HG02759 (cell line): ENCODE measurements around the gene FLNB.

Source experiments
- ATAC-seq: cut with Tn5 transposase; IDR thresholded peaks from one replicate; pipeline ENCODE4 v1.9.1; 2021; ENCODE audit warnings: mild to moderate bottlenecking, moderate library complexity; ENCODE audit not compliant: unreplicated experiment

Gene FLNB

GRCh38 chr3:58129041-58129770, 121.0 kb downstream of the FLNB start:
- no peak for ATAC-seq

GRCh38 chr3:58130591-58130990, 122.4 kb downstream of the FLNB start:
- ATAC-seq, result no peak

GRCh38 chr3:58131101-58131825, 123.0 kb downstream of the FLNB start:
- no peak for ATAC-seq

- ATAC-seq, result no peak
These were observed 124.6 kb downstream of the FLNB start for GRCh38 chr3:58132850-58133249.

GRCh38 chr3:58134468-58134867, 126.2 kb downstream of the FLNB start:
- no peak for ATAC-seq

GRCh38 chr3:58135712-58136543, 127.7 kb downstream of the FLNB start:
- ATAC-seq, result no peak

GRCh38 chr3:58137306-58137705, 129.1 kb downstream of the FLNB start:
- ATAC-seq, result no peak

GRCh38 chr3:58141766-58142345, 133.6 kb downstream of the FLNB start:
- no peak for ATAC-seq

- no peak for ATAC-seq
These were observed 135.3 kb downstream of the FLNB start for GRCh38 chr3:58143417-58144055.

GRCh38 chr3:58144478-58145325, 136.5 kb downstream of the FLNB start:
- ATAC-seq, result no peak

- no peak for ATAC-seq
These were observed 139.8 kb downstream of the FLNB start for GRCh38 chr3:58148049-58148448.

- no peak for ATAC-seq
These were observed 142.0 kb downstream of the FLNB start for GRCh38 chr3:58150130-58150809.

- no peak for ATAC-seq
These were observed 142.6 kb downstream of the FLNB start for GRCh38 chr3:58150810-58151199.

- no peak for ATAC-seq
These were observed 143.4 kb downstream of the FLNB start for GRCh38 chr3:58151637-58152036.

GRCh38 chr3:58152225-58153015, 144.2 kb downstream of the FLNB start:
- ATAC-seq, result no peak

GRCh38 chr3:58153371-58153770, 145.1 kb downstream of the FLNB start:
- no peak for ATAC-seq

GRCh38 chr3:58154626-58155449, 146.6 kb downstream of the FLNB start:
- no peak for ATAC-seq

- ATAC-seq, result no peak
These were observed 147.6 kb downstream of the FLNB start for GRCh38 chr3:58155838-58156237.
